Stimulated activated CD8-positive, alpha-beta memory T cell treated with anti-CD3 and anti-CD28 coated beads, Interleukin-7, amount 100 ng/mL, for 4 hours (primary cell): Measurements from ENCODE around the gene ZNF385C.

ENCODE experiments used
- DNase-seq, 2 donors: peaks; one replicate each; pipeline ENCODE4 v3.0.0-alpha.2; 2020; ENCODE audit warnings: low read depth in 2 of 2

The ZNF385C gene

GRCh38 chr17:42077755-42078154 is 20.5 kb downstream of the ZNF385C start:
- no peak for DNase-seq

- DNase-seq: no peak
These were observed 21.3 kb downstream of the ZNF385C start for GRCh38 chr17:42076797-42077559.

- no peak for DNase-seq
These were observed 22.5 kb downstream of the ZNF385C start for GRCh38 chr17:42075789-42076188.

GRCh38 chr17:42072323-42073187 is 25.7 kb downstream of the ZNF385C start:
- no peak for DNase-seq

GRCh38 chr17:42071810-42072209 is 26.5 kb downstream of the ZNF385C start:
- no peak for DNase-seq

- no peak for DNase-seq
These were observed 29.3 kb downstream of the ZNF385C start for GRCh38 chr17:42068979-42069378.

GRCh38 chr17:42067371-42068091 is 30.7 kb downstream of the ZNF385C start:
- peak; percentile 32 to 34 for DNase-seq

GRCh38 chr17:42065201-42065600 is 33.1 kb downstream of the ZNF385C start:
- DNase-seq: no peak

- no peak for DNase-seq
These were observed 35.6 kb downstream of the ZNF385C start for GRCh38 chr17:42062681-42063080.

GRCh38 chr17:42061646-42062487 is 36.4 kb downstream of the ZNF385C start:
- no peak for DNase-seq

GRCh38 chr17:42060231-42060630 is 38.0 kb downstream of the ZNF385C start:
- DNase-seq: no peak

- DNase-seq: no peak
These were observed 38.5 kb downstream of the ZNF385C start for GRCh38 chr17:42059815-42060214.

GRCh38 chr17:42058063-42058462 is 40.2 kb downstream of the ZNF385C start:
- DNase-seq: no peak

- no peak for DNase-seq
These were observed 41.6 kb downstream of the ZNF385C start for GRCh38 chr17:42056635-42057034.

- no peak for DNase-seq
These were observed 42.8 kb downstream of the ZNF385C start for GRCh38 chr17:42055496-42055895.

- no peak for DNase-seq
These were observed 43.2 kb downstream of the ZNF385C start for GRCh38 chr17:42055027-42055426.

- no peak for DNase-seq
These were observed 44.4 kb downstream of the ZNF385C start for GRCh38 chr17:42053731-42054500.

- no peak for DNase-seq
These were observed 45.9 kb downstream of the ZNF385C start for GRCh38 chr17:42052346-42052877.

- DNase-seq: no peak
These were observed 46.6 kb downstream of the ZNF385C start for GRCh38 chr17:42051645-42052044.

GRCh38 chr17:42051013-42051400 is 47.3 kb downstream of the ZNF385C start:
- no peak for DNase-seq
